Right forelimb (tissue), 1 donor: ENCODE data around the gene SLC6A9.

Experiments
- DNase-seq: peaks from one replicate; pipeline ENCODE4 v3.0.0-alpha.2; 2018

SLC6A9 gene

GRCh38 chr1:43963890-43964289 is 67.4 kb downstream of the SLC6A9 start:
- DNase-seq = no peak

- no peak for DNase-seq
These were observed 68.3 kb downstream of the SLC6A9 start for GRCh38 chr1:43963006-43963405.

- no peak for DNase-seq
These were observed 68.9 kb downstream of the SLC6A9 start for GRCh38 chr1:43962324-43962723.

GRCh38 chr1:43961692-43962091 is 69.6 kb downstream of the SLC6A9 start:
- DNase-seq = no peak

GRCh38 chr1:43960798-43961197 is 70.5 kb downstream of the SLC6A9 start:
- no peak for DNase-seq

- DNase-seq = no peak
These were observed 72.7 kb downstream of the SLC6A9 start for GRCh38 chr1:43958351-43959255.

- no peak for DNase-seq
These were observed 73.7 kb downstream of the SLC6A9 start for GRCh38 chr1:43957407-43958040.

- DNase-seq = no peak
These were observed 75.0 kb downstream of the SLC6A9 start for GRCh38 chr1:43956234-43956633.

- DNase-seq = no peak
These were observed 77.2 kb downstream of the SLC6A9 start for GRCh38 chr1:43954036-43954435.

- DNase-seq = no peak
These were observed 77.9 kb downstream of the SLC6A9 start for GRCh38 chr1:43953361-43953760.

GRCh38 chr1:43952731-43953346 is 78.4 kb downstream of the SLC6A9 start:
- DNase-seq = no peak

- no peak for DNase-seq
These were observed 80.0 kb downstream of the SLC6A9 start for GRCh38 chr1:43951021-43951985.

- DNase-seq = peak; percentile 61
These were observed 81.6 kb downstream of the SLC6A9 start for GRCh38 chr1:43949678-43950077.

GRCh38 chr1:43947874-43948437 is 83.3 kb downstream of the SLC6A9 start:
- no peak for DNase-seq

- DNase-seq = no peak
These were observed 84.0 kb downstream of the SLC6A9 start for GRCh38 chr1:43947061-43947873.
